RWPE2 (cell line): ENCODE results near the gene OR14J1.

Experiments used
- ATAC-seq: fragments of 200-7000 bp; cut with Tn5 transposase; 3 replicates; pipeline ENCODE4 v1.9.1; 2021; ENCODE audit warnings: low read depth
- DNase-seq: peaks from one replicate; pipeline ENCODE4 v3.0.0-alpha.2; 2020; ENCODE audit warnings: low spot score
- H3K27ac ChIP-seq: fragments of 450-650 bp; 2 replicates; pipeline ENCODE4 v1.5.1; 2017; ENCODE audit warnings: mild to moderate bottlenecking; ENCODE audit not compliant: poor library complexity, severe bottlenecking
- H3K27me3 ChIP-seq: fragments of 250-450 bp; sonication (Bioruptor Pico); 2 replicates; pipeline ENCODE4 v1.5.1; 2021; ENCODE audit warnings: mild to moderate bottlenecking, moderate library complexity; ENCODE audit not compliant: insufficient read depth, poor library complexity, severe bottlenecking
- H3K36me3 ChIP-seq: fragments of 250-450 bp; sonication (Bioruptor Pico); 2 replicates; pipeline ENCODE4 v1.5.1; 2020; ENCODE audit warnings: low read depth, mild to moderate bottlenecking, moderate library complexity
- H3K4me1 ChIP-seq: fragments of 250-450 bp; sonication (Bioruptor Pico); 2 replicates; pipeline ENCODE4 v1.5.1; 2021; ENCODE audit warnings: mild to moderate bottlenecking, moderate library complexity; ENCODE audit not compliant: insufficient read depth, poor library complexity, severe bottlenecking
- H3K4me3 ChIP-seq: fragments of 250-450 bp; sonication (Bioruptor Pico); 2 replicates; pipeline ENCODE4 v1.5.1; 2021; ENCODE audit warnings: mild to moderate bottlenecking, moderate library complexity; ENCODE audit not compliant: severe bottlenecking
- H3K9me3 ChIP-seq: fragments of 250-450 bp; sonication (Bioruptor Pico); 2 replicates; pipeline ENCODE4 v1.5.1; 2021; ENCODE audit warnings: mild to moderate bottlenecking, moderate library complexity; ENCODE audit not compliant: severe bottlenecking
- CTCF ChIP-seq: fragments of 450-650 bp; IDR thresholded peaks from one replicate; pipeline ENCODE4 v1.5.1; 2017; ENCODE audit warnings: mild to moderate bottlenecking, moderate library complexity; ENCODE audit not compliant: poor library complexity, severe bottlenecking

The OR14J1 gene

DNA sequence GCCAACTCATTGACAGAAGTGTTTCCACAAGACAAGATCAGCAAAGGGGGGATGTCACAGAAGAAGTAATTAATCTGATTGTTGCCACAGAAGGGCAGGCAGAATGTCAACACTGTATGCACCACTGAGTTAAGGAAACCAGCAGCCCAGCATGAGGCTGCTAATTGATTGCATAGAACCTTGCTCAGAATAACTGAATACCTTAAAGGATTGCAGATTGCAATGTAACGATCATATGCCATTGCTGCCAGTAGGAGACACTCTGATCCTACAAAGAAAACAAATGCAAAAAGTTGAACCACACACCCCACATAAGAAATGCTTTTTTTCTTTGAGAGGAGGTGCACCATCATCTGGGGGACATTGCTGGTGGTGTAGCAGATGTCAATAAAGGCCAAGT is 54.1 kb downstream of the OR14J1 start:
- Histone ChIP-seq H3K27me3 (no peaks in the 10 kb centered on the region), H3K4me1 (no peaks in the 10 kb centered on the region), H3K4me3 (no peak overlapping the region), H3K9me3 (no peaks in the 10 kb centered on the region), H3K36me3 (no peaks in the 10 kb centered on the region), H3K27ac (no peak overlapping the region)
- no peak for ATAC-seq
- DNase-seq: no peak
- no peak for TF ChIP-seq CTCF
